Measurements from ENCODE around the gene NCKAP5.

DNA sequence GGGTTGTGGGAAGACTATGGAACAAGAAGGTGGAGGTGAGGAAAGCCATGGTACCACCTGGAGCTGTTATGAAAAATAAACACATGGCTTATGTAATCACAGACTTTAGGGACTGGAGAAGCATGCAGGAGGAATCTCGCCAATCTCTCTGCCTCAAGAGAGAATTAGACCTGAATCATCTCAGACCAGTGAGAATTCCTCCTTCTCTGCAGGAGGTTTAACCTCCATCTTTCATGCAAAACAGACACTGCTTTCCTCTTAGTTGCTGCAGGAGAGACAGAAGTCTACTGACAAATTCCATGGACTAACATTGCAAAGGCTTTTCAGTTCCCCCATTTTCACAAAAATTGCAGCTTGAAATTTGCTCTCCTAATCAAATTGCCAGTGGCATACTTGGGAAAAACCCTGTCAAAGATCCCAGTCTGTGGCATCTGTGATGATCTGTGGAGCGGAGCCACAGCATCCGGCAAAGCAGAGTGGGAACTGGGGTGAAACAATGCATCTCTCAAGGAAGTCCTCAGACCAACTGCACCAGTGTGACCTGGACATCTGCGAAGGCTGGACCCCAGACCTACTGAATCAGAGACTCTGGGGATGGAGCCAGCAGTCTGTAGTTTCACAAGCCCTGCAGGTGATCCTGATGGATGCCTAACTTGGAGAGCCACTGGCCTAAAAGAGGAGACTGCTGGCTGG is 28.6 kb upstream of the NCKAP5 start:
- no peak for TF ChIP-seq ZBTB7A (IDR thresholded peaks at IDR 0.05; ENCODE audit: low read depth)
- no peak for TF ChIP-seq TAF1 (IDR thresholded peaks at IDR 0.05; ENCODE audit: low read depth)
- TF ChIP-seq, protein P1, sequence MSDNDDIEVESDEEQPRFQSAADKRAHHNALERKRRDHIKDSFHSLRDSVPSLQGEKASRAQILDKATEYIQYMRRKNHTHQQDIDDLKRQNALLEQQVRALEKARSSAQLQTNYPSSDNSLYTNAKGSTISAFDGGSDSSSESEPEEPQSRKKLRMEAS (IDR thresholded peaks at IDR 0.05): no peak
- no peak for TF ChIP-seq EP300 (IDR thresholded peaks at IDR 0.05; ENCODE audit: borderline replicate concordance)
- TF ChIP-seq TCF12 (IDR thresholded peaks at IDR 0.05; ENCODE audit: low read depth): no peak
- TF ChIP-seq, protein P2, sequence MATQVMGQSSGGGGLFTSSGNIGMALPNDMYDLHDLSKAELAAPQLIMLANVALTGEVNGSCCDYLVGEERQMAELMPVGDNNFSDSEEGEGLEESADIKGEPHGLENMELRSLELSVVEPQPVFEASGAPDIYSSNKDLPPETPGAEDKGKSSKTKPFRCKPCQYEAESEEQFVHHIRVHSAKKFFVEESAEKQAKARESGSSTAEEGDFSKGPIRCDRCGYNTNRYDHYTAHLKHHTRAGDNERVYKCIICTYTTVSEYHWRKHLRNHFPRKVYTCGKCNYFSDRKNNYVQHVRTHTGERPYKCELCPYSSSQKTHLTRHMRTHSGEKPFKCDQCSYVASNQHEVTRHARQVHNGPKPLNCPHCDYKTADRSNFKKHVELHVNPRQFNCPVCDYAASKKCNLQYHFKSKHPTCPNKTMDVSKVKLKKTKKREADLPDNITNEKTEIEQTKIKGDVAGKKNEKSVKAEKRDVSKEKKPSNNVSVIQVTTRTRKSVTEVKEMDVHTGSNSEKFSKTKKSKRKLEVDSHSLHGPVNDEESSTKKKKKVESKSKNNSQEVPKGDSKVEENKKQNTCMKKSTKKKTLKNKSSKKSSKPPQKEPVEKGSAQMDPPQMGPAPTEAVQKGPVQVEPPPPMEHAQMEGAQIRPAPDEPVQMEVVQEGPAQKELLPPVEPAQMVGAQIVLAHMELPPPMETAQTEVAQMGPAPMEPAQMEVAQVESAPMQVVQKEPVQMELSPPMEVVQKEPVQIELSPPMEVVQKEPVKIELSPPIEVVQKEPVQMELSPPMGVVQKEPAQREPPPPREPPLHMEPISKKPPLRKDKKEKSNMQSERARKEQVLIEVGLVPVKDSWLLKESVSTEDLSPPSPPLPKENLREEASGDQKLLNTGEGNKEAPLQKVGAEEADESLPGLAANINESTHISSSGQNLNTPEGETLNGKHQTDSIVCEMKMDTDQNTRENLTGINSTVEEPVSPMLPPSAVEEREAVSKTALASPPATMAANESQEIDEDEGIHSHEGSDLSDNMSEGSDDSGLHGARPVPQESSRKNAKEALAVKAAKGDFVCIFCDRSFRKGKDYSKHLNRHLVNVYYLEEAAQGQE (IDR thresholded peaks at IDR 0.05; ENCODE audit: low read depth): no peak
- no peak for TF ChIP-seq RAD21 (IDR thresholded peaks at IDR 0.05; ENCODE audit: low read depth)
- TF ChIP-seq, protein P3, sequence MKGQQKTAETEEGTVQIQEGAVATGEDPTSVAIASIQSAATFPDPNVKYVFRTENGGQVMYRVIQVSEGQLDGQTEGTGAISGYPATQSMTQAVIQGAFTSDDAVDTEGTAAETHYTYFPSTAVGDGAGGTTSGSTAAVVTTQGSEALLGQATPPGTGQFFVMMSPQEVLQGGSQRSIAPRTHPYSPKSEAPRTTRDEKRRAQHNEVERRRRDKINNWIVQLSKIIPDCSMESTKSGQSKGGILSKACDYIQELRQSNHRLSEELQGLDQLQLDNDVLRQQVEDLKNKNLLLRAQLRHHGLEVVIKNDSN (IDR thresholded peaks at IDR 0.05): no peak
- TF ChIP-seq CEBPB (IDR thresholded peaks at IDR 0.05): no peak
- TF ChIP-seq YY1 (IDR thresholded peaks at IDR 0.05; ENCODE audit: low read depth): no peak
- no peak for TF ChIP-seq CREB1 (IDR thresholded peaks at IDR 0.05; ENCODE audit: low read depth)
- TF ChIP-seq TEAD4 (IDR thresholded peaks at IDR 0.05): no peak
- TF ChIP-seq NFIC (IDR thresholded peaks at IDR 0.05): no peak
